Renal cortical epithelial cell (primary cell): ENCODE measurements around the gene PSMC2. TPM values are rescaled to one million over a fixed set of nuclear protein-coding genes. Genes with fewer than 3 reads are reported as not detected.

Source experiments
- DNase-seq: peaks from one replicate; pipeline ENCODE4 v3.0.0-alpha.2; 2011; ENCODE audit warnings: low read depth
- total RNA-seq: library from RNA; depleted of rRNA; stranded (reverse); fragments of >200 nt; gene quantifications from 2 replicates; pipeline ENCODE4 v1.2.3, GENCODE V29; 2014

The PSMC2 gene
- 228 and 270 TPM in 2 replicates for total RNA-seq

DNA sequence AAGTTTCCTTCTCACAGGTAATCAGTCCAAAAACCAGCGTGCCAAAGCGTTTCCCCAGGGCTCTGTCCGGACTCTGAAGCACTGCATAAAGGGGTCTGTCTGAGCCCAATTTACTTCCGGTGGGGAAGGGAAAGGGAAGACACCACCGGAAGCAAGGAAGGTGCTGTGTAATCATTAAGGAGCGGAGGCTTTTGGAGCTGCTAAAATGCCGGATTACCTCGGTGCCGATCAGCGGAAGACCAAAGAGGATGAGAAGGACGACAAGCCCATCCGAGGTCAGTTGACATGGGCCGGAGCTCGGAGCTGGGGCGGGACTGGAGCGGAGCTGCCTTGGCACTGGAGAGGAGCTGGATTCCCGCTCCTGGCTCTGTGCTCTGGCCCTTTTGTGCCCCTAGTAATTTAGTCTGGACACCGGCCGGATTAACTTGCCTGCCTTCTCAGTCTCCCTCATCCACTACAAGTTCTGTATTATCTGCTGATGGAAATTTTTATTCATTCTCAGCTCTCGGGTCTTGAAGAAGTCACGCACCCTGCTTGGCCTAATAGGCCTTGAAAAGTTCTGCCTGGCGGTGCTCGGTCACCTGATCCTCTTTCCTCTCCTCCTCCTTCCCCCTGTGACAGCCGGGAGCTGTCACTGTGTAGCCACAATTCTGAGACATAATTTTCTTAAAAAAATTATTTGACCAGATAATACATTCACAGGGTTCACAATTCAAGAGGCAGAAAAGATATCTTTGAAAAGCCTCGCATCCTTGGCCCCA, at the start of gene PSMC2:
Gene PSMC2, plus strand, starts transcription at position 137 of the 761 bp plus-strand sequence. Its CDS starts 69 bp downstream, at position 206.
- peak; percentile 86 for DNase-seq

DNA sequence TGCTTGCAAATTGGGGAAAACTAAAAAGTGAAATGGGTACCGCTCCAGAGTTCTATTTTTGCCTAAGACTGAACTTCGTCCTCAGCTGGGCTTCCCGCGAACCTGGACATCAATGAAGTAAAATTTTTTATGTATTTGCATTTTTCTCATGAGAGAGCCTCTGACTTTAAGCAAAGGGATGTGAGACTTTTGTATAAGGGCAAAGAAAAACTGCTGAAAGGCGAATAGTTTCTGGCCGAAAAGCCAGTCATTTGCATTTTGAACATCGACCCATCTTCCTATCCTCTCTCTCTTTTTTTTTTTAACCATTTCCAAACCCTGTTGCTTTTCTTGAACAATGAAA, 49.6 kb upstream of the PSMC2 start:
- no peak for DNase-seq

DNA sequence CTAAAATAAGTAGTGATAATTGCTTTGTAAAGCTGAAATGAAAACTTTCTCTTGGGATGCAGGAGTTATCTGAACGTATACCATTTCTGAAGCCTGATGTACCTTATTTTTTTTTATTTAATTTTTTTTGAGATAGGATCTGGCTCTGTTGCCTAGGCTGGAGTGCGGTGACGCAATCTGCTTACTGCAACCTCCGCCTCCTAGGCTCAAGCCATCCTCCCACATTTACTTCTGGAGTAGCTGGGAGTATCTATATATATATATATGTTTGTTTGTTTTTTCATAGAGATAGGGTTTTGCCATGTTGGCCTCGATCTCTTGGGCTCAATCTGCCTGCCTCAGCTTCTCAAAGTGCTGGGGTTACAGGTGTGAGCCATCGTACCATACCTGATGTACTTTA, 47.8 kb upstream of the PSMC2 start:
- no peak for DNase-seq

DNA sequence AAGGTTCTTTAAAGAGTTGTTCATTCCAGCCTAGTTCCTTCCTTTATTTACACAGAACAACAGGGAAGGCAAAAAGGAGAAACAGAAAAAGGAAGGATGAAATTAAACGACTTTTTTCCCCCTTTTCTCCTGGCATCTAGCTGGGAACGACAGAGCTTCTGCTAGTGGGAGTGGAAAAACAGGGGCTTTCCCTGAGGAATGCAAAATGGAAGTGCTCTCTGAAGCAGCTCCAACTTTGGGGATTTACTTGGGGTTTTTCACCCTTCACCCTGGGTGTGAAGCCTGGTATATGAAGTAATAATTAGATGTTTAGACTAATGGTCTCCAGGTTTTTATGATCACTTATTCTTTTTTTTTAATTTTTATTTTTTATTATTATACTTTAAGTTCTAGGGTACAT, 46.0 kb upstream of the PSMC2 start:
- no peak for DNase-seq

DNA sequence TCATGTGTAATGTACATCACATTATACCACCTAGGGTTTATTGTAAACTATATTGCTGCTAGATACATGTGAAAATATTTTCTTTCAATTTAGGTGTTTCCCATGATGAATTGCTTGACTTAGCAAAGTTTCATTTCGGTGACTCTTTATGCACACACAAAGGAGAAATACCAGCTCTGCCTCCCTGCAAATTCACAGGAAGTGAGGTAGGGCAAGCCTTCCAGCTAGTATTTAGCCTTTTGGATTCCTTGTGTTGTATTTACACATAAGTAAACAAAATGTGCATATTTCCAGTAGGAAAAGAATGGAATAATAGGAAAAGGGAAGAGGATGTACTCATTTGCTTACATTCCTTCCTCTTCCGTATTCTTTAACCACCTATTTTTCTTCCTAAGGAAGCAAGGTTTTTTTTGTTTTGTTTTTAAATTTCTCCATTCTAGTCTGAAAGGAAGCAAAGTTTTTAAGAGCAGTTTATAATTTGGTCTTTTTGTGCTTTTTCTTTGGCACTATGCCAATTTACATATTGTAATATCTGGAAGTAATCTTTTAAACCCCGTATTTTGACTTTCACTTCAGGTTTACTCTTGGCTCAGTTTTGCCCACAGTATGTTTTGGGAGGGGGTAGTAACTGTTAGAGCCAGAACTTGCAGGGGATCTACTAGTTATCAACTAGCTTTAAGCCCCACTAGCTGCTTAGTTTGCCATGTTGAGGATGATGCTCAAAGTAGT, 39.8 kb upstream of the PSMC2 start:
- no peak for DNase-seq

DNA sequence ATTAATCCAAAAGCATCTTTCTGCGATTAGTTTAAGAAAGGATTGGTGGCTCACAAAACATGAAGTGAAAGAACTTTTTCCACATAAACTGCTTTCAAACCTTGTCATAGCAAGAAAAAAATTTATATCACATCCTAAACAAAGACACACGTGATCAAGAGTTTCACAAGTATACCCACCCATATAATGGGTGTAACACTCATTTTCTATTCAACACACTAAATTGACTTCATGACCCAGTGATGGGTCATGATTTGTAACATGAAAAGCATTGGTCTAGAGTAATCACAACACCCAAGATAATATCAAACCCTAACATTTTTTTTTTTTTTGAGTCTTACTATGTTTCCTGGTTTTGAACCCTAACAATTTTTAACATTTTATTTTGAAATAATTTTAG, 32.6 kb upstream of the PSMC2 start:
- no peak for DNase-seq

DNA sequence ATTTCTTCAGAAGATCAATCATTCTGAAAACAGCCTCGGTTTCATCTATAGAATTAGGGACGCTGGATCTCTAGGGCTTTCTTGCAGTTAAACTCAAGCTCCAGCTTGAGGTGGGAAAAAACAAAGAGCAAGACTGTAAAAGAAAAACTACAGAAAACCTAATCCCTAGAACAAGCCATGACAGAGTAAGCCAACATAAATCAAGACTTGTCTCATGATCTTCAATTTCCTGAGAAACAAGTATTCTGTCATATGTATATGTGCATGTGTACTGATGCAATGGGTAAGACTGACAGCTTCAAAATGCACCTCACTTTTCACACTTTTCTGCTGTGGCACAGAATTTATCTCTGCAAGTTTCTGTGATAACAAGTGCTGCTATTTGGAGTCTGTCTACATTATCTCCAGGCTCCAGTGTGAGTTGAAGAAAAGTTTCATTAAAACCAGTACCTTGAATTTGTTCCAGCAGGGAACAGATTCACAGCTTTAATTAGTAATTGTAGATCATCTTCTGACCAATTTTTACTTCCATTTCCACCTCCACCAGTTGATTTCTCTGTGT, 31.0 kb upstream of the PSMC2 start:
- no peak for DNase-seq

DNA sequence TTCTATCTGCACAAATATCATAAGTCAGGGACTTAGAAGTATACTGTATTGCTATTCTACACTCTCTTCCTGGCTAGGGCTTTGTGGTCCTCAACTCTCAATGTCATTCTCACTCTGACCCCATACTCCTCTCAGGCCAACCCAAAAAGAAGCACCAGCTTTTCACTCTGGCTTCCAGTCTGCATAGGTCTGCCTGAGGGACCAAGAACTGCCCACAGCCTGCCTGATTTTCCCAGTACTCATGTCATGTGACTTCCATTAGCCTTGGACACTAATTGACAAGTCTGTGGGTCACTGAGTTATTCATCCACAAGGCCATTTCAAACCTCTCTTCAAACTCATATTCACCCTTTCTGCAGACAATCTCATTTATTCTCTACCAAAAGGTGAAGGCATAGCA, 30.4 kb upstream of the PSMC2 start:
- DNase-seq, result peak; percentile 71

DNA sequence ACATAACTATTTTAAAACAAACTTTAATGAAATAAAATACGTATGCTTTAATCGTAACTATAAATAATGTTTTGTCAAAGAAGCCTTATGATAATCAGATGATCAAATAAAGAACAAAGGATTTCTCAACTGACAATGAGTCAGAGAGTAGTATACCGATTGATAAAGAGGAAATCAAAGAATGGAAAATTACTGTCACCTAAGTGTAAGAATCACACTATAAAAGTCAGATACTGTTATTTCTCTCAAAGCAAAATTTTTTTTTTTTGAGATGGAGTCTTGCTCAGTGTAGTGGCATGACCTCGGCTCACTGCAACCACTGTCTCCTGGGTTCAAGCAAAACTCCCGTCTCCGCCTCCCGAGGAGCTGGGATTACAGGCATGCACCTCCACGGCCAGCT, 21.7 kb upstream of the PSMC2 start:
- DNase-seq, result no peak

DNA sequence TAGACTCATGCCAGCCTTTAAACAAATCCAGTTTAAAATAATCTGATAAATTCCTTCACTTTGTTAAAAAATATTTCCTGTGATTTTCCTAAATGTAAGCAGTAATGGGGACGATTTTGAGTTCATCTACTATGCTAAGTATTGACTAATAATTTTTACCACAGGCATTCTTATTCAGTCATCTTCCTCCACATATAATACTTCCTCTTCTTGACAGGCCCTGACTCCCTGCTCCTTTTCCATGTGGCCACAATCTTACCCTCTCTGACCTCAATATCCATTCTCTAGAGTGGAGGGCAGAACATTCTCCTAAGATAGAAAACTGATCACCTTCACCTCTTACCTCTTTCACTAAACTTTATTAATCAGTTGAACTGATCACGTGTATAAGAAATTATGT, 10.7 kb upstream of the PSMC2 start:
- no peak for DNase-seq

DNA sequence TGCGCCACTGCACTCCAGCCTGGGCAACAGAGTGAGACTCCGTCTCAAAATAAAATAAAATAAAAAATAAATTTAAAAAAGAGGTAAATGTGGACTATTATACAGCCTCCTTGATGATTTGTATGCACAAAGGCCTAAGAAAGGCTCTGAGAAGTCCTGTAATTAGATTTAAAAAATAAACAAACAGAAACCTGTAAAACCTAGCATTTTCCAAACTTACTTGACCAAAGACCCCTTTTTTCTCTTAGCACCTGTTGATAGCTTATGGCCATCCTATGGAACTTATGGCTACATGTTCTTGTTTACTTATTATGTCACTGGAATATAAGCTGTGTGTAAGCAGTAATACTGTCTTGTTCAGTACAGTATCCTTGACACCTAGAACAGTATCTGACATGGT, 8.6 kb upstream of the PSMC2 start:
- DNase-seq, result no peak

DNA sequence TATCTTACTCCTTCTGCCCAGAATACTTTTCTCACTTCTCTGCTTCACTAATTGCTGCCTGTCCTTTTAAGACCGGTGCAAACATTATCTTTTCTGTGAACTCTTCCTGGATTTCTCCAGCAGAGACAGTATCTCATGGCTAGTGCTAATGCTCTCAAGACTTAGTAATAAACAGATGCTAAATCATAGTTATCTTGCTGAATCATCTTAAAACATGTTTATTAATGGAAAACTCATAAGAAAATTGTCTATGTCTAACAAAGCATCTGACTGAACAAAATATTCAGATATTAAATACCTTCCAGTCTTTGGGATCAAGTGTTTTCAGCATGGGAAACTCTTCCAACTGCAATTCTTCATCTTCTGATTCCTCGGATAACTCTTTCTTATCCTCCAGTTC, 6.0 kb upstream of the PSMC2 start:
- no peak for DNase-seq

DNA sequence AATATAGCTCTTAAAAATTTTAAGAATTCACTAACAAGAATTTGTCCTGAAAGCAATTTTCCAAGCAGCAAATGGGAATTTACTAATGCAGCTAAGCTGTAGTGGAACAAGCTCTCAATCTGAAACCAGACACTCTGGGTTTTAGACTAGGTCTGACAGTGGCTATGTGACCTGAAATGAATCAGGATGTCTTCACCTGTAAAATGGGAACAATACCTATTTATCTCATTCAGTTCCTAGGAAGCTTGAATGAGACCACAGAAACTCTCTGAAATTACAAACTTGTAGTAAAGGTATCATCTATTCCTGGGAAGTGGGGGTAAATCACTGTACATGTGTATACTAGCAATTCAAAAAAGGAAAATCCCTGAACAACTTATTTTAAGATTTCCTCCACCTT, 4.1 kb upstream of the PSMC2 start:
- DNase-seq, result no peak

DNA sequence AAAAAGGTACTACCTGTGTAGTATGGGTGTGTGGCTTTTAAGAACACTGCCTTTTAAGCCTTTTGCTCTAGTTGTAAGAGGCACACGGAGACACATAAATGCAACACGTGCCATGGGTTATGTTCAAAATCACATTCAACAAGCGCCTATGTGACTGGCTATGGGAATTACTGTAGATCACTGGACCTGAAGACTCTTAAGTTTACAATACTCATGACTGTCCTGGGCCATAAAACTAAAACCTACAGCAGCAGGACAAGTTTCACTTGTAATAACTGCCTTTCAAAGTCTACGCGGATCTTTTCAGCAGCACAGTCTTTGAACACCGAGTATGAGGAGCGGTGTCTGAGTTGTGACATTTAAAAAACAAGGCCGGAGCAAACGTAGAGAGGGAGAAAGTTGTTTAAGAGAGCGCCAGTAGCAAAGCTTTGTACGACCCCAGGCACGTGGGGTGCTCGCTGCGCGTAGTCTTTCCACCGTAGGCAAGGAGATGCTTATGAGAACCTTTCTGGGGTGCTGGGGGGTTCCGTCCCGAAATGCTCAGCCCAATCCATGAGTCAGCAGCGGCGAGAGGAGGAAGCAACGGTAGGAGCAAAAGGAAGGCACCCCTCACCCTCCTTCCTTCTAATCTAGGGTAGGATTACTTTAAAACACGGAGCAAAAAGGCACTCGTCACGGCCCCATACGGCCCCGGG, 3.5 kb upstream of the PSMC2 start:
- DNase-seq, result peak; percentile 34

DNA sequence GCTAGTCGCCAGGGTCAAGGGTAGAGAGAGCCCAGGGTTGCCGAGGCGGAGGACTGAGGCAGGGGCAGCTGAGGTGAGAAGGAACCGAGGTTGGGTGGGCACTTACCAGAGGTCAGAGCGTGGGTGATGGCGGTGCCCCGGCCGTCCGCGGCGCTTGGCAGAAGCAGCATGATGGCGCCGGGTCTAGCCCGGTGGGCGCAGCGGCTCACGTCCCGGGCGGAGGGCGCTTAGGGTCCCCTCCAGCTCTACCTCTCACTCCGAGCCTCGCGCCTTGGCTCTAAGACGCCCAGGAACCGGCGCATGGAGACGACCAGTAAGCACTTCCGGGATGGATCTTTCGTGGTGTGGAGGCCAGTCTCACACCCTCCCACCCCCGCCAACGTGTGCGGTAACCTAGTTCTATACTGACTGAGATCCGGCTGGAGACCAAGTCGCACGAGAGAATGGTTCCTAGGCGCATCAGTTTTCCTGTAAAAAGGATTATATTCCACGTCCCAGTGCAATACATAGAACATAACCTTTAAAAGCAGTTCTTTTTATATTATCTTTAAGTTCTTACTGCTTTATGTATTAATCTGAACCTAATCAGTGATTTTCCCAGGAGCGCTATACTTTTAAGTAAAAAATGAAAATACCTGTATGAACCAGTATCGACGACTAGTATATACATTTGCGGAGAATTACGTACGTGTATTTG, 2.8 kb upstream of the PSMC2 start, which contains the start of gene DNAJC2:
Gene DNAJC2, minus strand, starts transcription at position 315 of the 697 bp plus-strand sequence. Its CDS starts 145 bp downstream, at position 170.
- DNase-seq, result peak; percentile 84

DNA sequence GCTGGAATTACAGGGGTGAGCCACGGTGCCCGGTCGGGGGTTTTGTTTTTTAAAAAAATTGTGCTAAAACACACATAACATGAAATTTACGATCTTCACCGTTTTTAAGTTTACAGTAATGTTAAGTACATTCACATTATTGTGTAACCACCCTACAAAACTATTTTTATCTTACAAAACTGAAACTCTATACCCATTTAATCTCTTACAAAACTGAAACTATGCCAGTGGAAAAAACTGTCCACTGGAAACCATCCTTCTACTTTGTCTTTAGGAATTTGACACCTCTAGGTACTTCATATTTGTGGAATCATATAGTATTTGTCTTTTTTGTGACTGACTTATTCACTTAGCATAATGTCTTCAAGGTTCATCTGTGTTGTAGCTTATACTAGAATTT, 1.0 kb upstream of the PSMC2 start:
- no peak for DNase-seq

DNA sequence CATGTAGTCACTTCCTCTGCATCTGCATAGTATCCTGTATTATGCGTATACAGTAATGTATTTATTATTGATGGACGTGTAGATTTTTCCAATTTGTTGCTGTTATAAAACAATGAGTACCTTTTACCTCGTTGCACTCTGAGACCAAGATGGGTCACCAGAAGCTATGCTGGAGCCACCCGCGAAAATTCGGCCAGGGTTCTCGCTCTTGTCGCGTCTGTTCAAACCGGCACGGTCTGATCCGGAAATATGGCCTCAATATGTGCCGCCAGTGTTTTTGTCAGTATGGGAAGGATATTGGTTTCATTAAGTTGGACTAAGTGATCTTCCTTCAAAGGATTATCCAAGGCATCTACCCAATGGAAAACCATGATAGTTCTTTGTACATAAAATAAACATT, 1.0 kb downstream of the PSMC2 start:
- no peak for DNase-seq

DNA sequence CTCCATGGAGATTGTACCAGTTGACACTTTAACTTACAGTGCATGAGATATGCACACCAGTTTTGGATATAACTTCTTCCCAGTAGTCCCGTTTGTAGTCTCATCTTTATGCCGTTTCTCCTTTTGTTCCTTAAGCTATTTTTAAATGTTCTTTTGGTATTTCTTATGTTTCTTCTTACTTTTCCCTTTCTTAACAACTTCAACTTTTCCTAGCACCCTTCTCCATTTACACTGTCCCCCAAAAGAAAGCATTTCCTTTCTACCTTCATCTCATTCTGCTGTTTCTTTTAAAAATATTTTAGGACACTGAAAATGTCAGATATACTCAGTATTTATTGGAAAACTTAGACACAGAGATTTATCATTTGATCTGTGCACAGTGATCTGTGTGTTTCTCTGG, 1.5 kb downstream of the PSMC2 start:
- no peak for DNase-seq

DNA sequence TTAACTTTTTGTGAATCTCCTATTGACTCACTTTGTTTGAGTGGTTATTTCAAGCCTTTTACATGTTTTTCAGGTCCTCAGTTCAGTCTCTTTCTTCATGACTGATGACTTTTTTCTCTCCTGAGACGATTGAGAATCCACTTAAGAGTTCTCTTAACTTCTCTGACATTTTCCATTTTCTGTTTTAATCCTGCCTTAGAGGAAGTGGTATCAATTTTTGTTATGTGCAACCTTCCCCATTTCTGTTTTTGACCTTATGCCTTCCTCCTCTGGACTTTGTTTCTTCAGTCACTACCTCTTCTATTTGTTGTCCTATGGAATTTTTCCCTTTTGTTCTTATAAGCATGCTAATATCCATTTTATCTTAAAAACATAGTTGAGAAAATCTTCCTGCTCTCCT, 2.4 kb downstream of the PSMC2 start:
- no peak for DNase-seq

DNA sequence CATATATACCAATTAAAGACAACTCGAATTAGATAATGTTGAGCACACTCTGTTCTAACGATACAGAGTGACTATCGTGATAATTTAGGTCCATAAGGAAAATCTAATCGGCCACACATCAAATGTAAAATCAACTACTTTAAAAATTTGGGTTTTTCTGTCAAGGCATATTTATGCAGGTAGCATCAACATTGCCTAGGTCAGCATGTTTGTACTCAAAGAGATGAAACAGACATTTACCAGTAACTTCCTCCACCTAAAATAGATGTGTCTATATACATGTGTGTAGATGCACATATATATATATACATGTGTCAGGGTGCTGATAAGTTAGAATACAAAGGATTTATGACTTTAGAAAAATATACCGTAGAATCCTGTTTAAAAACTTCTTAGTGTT, 22.0 kb downstream of the PSMC2 start:
- no peak for DNase-seq

DNA sequence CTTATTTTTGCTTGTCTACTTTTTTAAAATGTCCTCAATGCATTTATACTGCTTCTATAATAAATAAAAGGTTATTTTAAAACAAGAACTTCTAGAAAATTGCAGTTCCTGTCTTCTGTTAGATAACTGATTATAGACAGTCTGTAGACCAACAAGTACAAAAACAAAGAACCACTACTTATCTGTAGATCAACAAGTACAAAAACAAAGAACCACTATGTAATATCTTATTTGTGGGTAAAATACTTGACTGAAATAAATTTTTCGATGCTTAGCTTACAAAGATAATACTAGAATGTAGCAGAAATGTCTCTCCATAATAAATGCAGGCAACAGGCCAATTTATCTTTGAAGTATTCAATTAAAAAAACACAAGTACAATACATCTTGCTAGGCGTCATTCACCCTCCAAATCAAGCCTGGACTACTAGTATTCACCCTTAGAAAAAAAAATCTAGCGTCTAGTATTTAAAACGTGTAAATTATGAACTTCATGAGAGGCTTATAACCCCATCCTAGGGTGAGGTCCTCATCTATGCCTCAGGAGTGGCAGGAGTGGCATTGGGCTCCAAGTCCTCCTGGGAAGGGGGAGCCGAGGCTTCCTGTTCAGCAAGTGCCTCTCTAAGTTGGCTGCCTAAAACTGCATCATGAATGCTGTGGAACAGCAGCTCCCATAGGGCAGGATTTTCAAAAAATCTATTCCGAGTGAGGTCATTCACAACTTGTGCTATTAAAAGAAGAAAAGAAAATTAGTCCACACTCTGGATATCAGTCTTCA, 26.6 kb downstream of the PSMC2 start:
- no peak for DNase-seq
